Psoas muscle (tissue), 8 donors: Measurements from ENCODE around the gene OPN4. TPM values are rescaled to one million over a fixed set of nuclear protein-coding genes. Genes with fewer than 3 reads are reported as not detected.

Experiments
- ATAC-seq, 4 donors: fragments of 200-7000 bp; cut with Tn5 transposase; one replicate each; pipeline ENCODE4 v1.9.1; 2020; ENCODE audit warnings: moderate library complexity in 3 of 4, mild to moderate bottlenecking in 2 of 4
- DNase-seq, 2 donors: peaks; one replicate each; pipeline ENCODE4 v3.0.0-alpha.2; 2020
- H3K27ac ChIP-seq: fragments of 200-600 bp; one replicate; pipeline ENCODE4 v1.8.0; 2022
- H3K27me3 ChIP-seq, 3 donors: fragments of 200-600 bp in 1 of 3; one replicate each; pipeline versions ENCODE4 v1.6.1 to v1.8.0; 2013 to 2022; ENCODE audit warnings: low read length in 2 of 3, mild to moderate bottlenecking in 2 of 3, moderate library complexity in 1 of 3; ENCODE audit not compliant: insufficient read depth in 3 of 3
- H3K36me3 ChIP-seq, 2 donors: fragments of 200-600 bp in 1 of 2; one replicate each; pipeline versions ENCODE4 v1.6.1 to v1.8.0; 2013 to 2022; ENCODE audit warnings: low read depth in 1 of 2, mild to moderate bottlenecking in 1 of 2, moderate library complexity in 1 of 2; ENCODE audit not compliant: insufficient read depth in 1 of 2
- H3K4me1 ChIP-seq: fragments of 200-600 bp; one replicate; pipeline ENCODE4 v1.8.0; 2022
- H3K4me3 ChIP-seq: fragments of 200-600 bp; one replicate; pipeline ENCODE4 v1.8.0; 2022; ENCODE audit warnings: mild to moderate bottlenecking
- H3K9me3 ChIP-seq: fragments of 200-600 bp; one replicate; pipeline ENCODE4 v1.8.0; 2022
- CTCF ChIP-seq: fragments of 200-600 bp; IDR thresholded peaks from one replicate; pipeline ENCODE4 v1.8.0; 2022; ENCODE audit warnings: antibody characterized with exemption
- WGBS, 3 donors: extraction: QIAGEN DNeasy Blood & Tissue Kit; methylation state at CpG; one replicate each; pipeline versions ENCODE4 v1.1.6 to v1.1.7; 2013; 5-methylcytosine and 5-hydroxymethylcytosine counted together
- intact Hi-C, 2 donors: fragments of 100-400 bp; cut with DNase I; formaldehyde crosslinking; loops; one replicate each; pipeline versions ENCODE4 v1.11.0 to v1.14.2; 2022
- polyA plus RNA-seq, 3 donors: library from polyadenylated mRNA; stranded (reverse); fragments of 200-250 nt; gene quantifications; one replicate each; pipeline ENCODE4 v1.2.3, GENCODE V29; 2013
- total RNA-seq, 4 donors: library from RNA; stranded (reverse); fragmentation: NEBNext Ultra II Directional in 2 of 4; extraction: Animal tissue kit (Norgen Biotek cat#: 25700) in 2 of 4; gene quantifications; one replicate each; pipeline versions ENCODE4 v1.2.1 to v1.2.4, GENCODE V29; 2021 to 2023
- donor health status: healthy with polysubstance abuse.
- donor health status: DM: no; HTN: no; CAD: no; lungs with moderate emphysema.
- donor health status: Bipolar disorder and iron deficiency.
- donor health status: healthy.
- donor health status: DM: yes; HTN: yes; CAD: no.
- donor health status: DM: no; HTN: no; CAD: no.
- donor health status: DM: no; HTN: no; CAD: no.
- donor health status: DM: yes; HTN: yes; CAD: no.

Gene OPN4
- total and polyA plus RNA-seq, 7 donors: 0.12 to 0.49 (median 0.23) TPM

- no peak for ATAC-seq
- intact Hi-C loops: no loop called here
- WGBS, 3 donors: 78 to 79% (median 79%) methylated on average over 14 of the region's 14 CpGs
These were observed 1.8 kb upstream of the OPN4 start for GRCh38 chr10:86652361-86653202.

GRCh38 chr10:86653379-86653778 is 968 bp upstream of the OPN4 start:
- H3K36me3 ChIP-seq: no peaks in the 10 kb centered on the region
- intact Hi-C loops: no loop called here
- no peak for DNase-seq
- H3K27me3 ChIP-seq: no peaks in the 10 kb centered on the region
- H3K4me3 ChIP-seq: no peak overlapping the region
- peaks cover 19% of the 10 kb centered on the region for H3K4me1 ChIP-seq
- TF ChIP-seq CTCF: no peak
- no peaks in the 10 kb centered on the region for H3K9me3 ChIP-seq
- WGBS, 3 donors: 93 to 99% (median 96%) methylated on average over 3 of the region's 3 CpGs
- no peak for ATAC-seq
- H3K27ac ChIP-seq: no peak overlapping the region

More at GRCh38 chr10:86652361-86653202, 1.8 kb upstream of the OPN4 start:
- no peaks in the 10 kb centered on the region for H3K9me3 ChIP-seq
- H3K27ac ChIP-seq: no peak overlapping the region
- no peaks in the 10 kb centered on the region for H3K27me3 ChIP-seq
- DNase-seq: no peak
- no peak for TF ChIP-seq CTCF
- no peak overlapping the region for H3K4me3 ChIP-seq
- H3K36me3 ChIP-seq: no peaks in the 10 kb centered on the region
- H3K4me1 ChIP-seq: peaks cover 19% of the 10 kb centered on the region

DNA sequence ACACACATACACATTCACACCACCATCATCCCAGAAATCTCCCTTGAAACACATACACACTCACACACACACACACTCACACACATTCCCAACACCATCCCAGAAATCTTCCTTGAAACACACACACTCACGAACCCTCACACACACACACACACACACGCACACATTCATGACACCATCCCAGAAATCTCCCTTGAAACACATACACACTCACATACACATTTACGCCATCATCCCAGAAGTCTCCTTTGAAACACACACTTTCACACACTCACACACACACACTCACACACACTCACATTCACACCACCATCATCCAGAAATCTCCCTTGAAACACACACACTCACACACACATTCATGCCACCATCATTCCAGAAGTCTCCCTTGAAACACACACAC is 360 bp upstream of the OPN4 start:
- H3K4me3 ChIP-seq: no peak overlapping the region
- peaks cover 16% of the 10 kb centered on the region for H3K4me1 ChIP-seq
- 95 to 96% (median 96%) methylated on average over 3 of the region's 3 CpGs for WGBS, 3 donors
- H3K36me3 ChIP-seq: no peaks in the 10 kb centered on the region
- no peaks in the 10 kb centered on the region for H3K27me3 ChIP-seq
- TF ChIP-seq CTCF: no peak
- H3K27ac ChIP-seq: no peak overlapping the region
- ATAC-seq: no peak
- no peak for DNase-seq
- intact Hi-C loops: no loop called here
- H3K9me3 ChIP-seq: no peaks in the 10 kb centered on the region

DNA sequence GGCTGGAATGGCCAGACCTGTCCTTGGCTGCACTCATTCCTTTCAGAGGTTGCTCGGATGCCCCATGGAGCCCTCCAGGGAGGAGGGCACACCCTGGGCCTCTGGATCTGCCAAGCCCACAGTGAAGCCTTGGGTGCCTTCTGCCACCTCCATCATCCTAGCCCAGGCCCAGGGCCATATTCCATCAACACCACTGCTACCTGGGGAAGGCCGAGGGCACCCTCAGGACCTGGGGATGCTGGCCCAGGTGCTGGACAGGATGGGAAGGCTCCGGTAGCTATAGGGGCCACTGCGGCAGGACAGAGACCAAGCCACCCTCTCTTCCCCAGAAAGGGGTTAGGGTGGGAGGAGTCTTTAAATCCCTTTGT is 810 bp downstream of the OPN4 start:
- Histone ChIP-seq H3K9me3 (no peaks in the 10 kb centered on the region), H3K4me3 (no peak overlapping the region), H3K36me3 (no peaks in the 10 kb centered on the region), H3K27ac (no peak overlapping the region), H3K4me1 (peaks cover 4% of the 10 kb centered on the region), H3K27me3 (no peaks in the 10 kb centered on the region)
- DNase-seq (no peak), ATAC-seq (no peak)
- 87 to 100% (median 98%) methylated on average over 4 of the region's 4 CpGs for WGBS, 3 donors
- no peak for TF ChIP-seq CTCF
- intact Hi-C loops: no loop called here

DNA sequence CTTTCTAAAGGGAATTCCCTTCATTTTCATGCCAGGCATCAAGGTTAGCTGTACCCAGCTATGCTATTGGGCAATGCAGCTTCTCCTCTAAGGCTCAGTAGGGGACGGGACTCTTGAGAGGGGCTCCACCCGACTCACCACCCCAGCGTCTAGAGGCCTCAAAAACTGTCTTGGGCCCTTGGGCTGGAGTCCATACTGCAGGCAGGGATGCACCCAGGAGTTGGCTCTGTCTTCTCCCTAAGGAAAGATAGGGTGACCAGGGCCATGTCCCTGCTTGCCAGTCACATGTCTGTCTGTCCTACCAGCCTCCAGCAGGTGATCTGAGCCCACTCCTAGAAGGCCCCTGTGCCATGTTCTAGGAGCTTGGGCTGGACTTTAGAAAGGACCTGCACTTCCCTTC is 1.2 kb downstream of the OPN4 start:
- intact Hi-C loops: no loop called here
- TF ChIP-seq CTCF: no peak
- ATAC-seq (no peak), DNase-seq (no peak)
- Histone ChIP-seq H3K4me3 (no peak overlapping the region), H3K36me3 (no peaks in the 10 kb centered on the region), H3K4me1 (no peaks in the 10 kb centered on the region), H3K27ac (no peak overlapping the region), H3K9me3 (no peaks in the 10 kb centered on the region), H3K27me3 (no peaks in the 10 kb centered on the region)
- 90 to 95% (median 92%) methylated on average over 3 of the region's 3 CpGs for WGBS, 3 donors
